Measurements from ENCODE around the gene GSTO2. TPM values are rescaled to one million over a fixed set of nuclear protein-coding genes. Genes with fewer than 3 reads are reported as not detected.

GSTO2 gene
- 1.3 to 2.5 TPM (median 2.3 TPM) in 5 replicates for total RNA-seq (2022; extraction: Qiagen RNA extraction)

GRCh38 chr10:104268713-104269645 is at the start of gene GSTO2:
TSS of gene GSTO2 (plus strand) at chr10:104269184. CDS start at chr10:104274916, 5,732 bp downstream.

GRCh38 chr10:104231784-104232612 is 37.0 kb upstream of the GSTO2 start, which contains the start of gene CFAP43:
TSS of gene CFAP43 (minus strand) at chr10:104232364. CDS start at chr10:104232246, 118 bp downstream.

GRCh38 chr10:104254493-104255310 is 14.3 kb upstream of the GSTO2 start, which contains the start of gene GSTO1:
TSS of gene GSTO1 (plus strand) at chr10:104254892. CDS start at chr10:104254929, 37 bp downstream.

GRCh38 chr10:104337985-104338735 is 69.2 kb downstream of the GSTO2 start, which contains the start of gene ITPRIP:
TSS of gene ITPRIP (minus strand) at chr10:104338465. CDS start at chr10:104316051, 22,414 bp downstream.

GRCh38 chr10:104353325-104354048 is 84.5 kb downstream of the GSTO2 start, which contains the start of gene CFAP58:
TSS of gene CFAP58 (plus strand) at chr10:104353833. CDS start at chr10:104353898, 65 bp downstream.

Other genes with a start within 250 kb of the GSTO2 start
- gene COL17A1, start 183.3 kb upstream of the GSTO2 start, total RNA-seq (2022; extraction: Qiagen RNA extraction) = 1.5 to 3.0 TPM (median 1.7 TPM) in 5 replicates
- gene SFR1, start 147.0 kb upstream of the GSTO2 start, total RNA-seq (2022; extraction: Qiagen RNA extraction) = 13.3 to 17.0 TPM (median 14.1 TPM) in 5 replicates
- 0.14 to 0.36 TPM (median 0.20 TPM) in 5 replicates for gene CFAP43, start 36.8 kb upstream of the GSTO2 start, total RNA-seq (2022; extraction: Qiagen RNA extraction)
- 267 to 307 TPM (median 292 TPM) in 5 replicates for gene GSTO1, start 14.3 kb upstream of the GSTO2 start, total RNA-seq (2022; extraction: Qiagen RNA extraction)
- 51.4 to 72.8 TPM (median 67.8 TPM) in 5 replicates for gene ITPRIP, start 69.3 kb downstream of the GSTO2 start, total RNA-seq (2022; extraction: Qiagen RNA extraction)
- 0.11 to 0.24 TPM (median 0.15 TPM) in 5 replicates for gene CFAP58, start 84.6 kb downstream of the GSTO2 start, total RNA-seq (2022; extraction: Qiagen RNA extraction)